ENCODE data around the gene PDZD7.

The PDZD7 gene

DNA sequence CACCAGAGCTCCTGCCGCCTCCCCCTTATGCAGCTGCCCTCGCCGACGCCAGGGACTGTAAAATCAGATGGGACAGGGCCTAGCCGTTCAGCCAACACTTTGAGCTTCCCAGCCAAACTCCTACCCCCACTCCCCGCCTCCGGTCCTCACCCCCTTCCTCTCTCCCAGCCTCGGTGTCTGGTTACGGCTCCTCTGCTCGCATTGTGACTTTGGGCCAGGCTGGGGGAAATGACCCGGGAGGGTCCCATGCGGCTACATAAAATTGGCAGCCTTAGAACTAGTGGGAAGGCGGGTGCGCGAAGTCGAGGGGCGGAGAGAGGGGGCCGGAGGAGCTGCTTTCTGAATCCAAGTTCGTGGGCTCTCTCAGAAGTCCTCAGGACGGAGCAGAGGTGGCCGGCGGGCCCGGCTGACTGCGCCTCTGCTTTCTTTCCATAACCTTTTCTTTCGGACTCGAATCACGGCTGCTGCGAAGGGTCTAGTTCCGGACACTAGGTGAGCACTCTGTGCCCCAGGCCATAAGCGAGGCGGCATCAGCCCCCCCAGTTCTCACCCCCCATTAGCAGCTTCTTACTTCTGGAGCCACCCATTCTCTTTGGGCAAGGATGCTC lies 30.8 kb upstream of the PDZD7 start, which contains the start of gene KAZALD1:
Gene KAZALD1, plus strand, starts transcription at position 366 of the 608 bp plus-strand sequence. CDS start 604 bp downstream, outside the sequence.
- DNase-seq (ENCODE audit: low read depth in 2 of 2): no peak

- DNase-seq (ENCODE audit: low read depth in 2 of 2): peak; percentile 80 to 83
These were observed 30.2 kb upstream of the PDZD7 start for GRCh38 chr10:101060951-101061623.

DNA sequence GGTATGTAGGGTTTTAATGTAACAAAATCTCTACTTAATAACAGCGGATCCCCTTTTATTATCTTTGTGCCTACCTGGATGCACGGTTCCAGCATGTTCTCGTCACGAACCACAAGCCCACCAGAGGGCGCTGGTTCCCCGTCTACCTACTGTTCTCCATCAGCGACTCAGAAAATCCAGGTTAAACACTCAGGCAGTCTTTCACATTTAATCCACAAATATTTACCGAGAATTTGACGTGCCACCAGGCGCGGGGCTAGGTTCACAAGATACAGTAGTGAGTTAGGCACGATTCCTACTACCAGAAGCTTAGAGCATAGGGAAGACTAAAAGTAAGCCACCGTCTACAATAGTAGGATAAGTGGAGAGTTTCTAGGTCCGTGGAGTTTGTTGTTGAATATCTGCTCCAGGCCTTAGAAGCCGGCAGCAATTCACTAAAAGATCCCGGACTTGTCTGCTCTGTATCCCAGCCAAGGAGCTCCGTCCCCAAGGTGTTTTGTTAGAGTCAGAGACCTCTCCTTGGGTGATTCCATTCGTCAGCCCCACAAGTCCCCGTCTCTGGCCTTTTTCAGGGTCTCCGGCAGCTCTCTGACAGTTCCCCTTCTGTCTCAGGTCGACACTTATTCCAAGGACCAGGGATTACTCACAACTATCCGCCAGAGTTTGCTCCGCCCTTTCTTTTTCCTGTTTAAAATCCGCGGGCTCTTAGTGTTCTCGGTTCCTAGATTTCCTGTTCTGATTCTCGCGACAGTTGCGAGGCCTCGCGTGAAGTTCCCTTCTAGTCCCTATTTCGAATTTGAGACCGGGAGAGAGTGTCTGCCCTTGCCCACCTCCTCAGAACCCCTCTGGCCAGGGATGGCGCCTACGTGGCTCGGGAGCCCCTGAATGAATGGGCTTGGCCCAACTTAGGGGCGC lies 29.4 kb upstream of the PDZD7 start:
- peak; percentile 72 to 87 for DNase-seq (ENCODE audit: low read depth in 2 of 2)

- DNase-seq (ENCODE audit: low read depth in 2 of 2): no peak
These were observed 25.6 kb upstream of the PDZD7 start for GRCh38 chr10:101056365-101057151.

GRCh38 chr10:101055411-101055810 lies 24.5 kb upstream of the PDZD7 start:
- no peak for DNase-seq (ENCODE audit: low read depth in 2 of 2)

DNA sequence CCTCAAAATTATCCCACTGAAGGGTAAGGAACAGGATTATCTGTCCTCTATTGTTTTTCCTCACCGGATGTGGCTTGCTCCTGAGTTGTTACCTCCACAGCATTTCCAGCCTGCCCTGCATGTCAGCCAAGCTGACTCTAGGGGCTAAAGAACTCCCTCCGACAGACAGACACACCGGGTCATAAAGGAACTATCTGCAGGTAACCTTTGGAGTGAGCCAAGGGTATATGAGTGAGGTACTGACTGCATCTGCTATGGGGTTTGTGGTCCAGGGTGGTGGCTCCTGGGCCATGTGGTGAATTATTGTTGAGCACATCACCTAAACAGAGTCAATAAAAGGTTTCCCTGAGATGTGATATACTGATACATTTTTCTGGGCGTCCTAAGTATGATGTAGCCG lies 23.9 kb upstream of the PDZD7 start:
- no peak for DNase-seq (ENCODE audit: low read depth in 2 of 2)

DNA sequence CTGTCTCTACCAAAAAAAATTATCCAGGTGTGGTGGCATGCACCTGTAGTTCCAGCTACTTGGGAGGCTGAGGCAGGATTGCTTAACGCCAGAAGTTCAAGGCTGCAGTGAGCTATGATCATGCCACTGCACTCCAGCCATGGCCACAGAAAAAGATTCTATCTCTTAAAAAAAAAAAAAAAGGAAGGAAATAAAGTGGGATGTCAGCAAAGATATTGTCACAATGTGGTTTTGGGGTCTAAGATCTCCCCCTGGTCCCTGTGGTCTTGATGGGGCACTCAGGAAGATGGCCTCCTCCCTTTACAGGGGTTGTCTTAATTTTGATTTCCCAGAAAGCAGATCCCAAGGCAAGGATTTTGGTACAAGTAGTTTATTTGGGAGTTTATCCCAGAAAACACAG lies 23.4 kb upstream of the PDZD7 start:
- DNase-seq (ENCODE audit: low read depth in 2 of 2): no peak

- DNase-seq (ENCODE audit: low read depth in 2 of 2): no peak
These were observed 22.6 kb upstream of the PDZD7 start for GRCh38 chr10:101053516-101053915.

DNA sequence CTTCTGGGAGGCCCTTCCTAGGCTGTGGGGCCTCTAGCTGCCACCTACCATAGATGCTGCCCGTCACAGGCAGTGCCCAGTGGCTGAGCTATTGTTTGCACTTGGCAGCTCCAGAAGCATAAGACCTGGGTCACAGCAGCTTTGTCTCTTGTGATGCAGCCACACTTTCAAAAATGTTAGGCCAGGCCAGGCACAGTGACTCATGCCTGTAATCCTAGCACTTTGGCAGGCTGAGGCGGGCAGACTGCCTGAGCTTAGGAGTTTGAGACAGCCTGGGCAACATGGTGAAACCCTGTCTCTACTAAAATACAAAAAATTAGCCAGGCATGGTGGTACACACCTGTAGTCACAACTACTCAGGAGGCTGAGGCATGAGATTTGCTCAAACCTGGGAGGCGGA lies 21.4 kb upstream of the PDZD7 start:
- DNase-seq (ENCODE audit: low read depth in 2 of 2): no peak

DNA sequence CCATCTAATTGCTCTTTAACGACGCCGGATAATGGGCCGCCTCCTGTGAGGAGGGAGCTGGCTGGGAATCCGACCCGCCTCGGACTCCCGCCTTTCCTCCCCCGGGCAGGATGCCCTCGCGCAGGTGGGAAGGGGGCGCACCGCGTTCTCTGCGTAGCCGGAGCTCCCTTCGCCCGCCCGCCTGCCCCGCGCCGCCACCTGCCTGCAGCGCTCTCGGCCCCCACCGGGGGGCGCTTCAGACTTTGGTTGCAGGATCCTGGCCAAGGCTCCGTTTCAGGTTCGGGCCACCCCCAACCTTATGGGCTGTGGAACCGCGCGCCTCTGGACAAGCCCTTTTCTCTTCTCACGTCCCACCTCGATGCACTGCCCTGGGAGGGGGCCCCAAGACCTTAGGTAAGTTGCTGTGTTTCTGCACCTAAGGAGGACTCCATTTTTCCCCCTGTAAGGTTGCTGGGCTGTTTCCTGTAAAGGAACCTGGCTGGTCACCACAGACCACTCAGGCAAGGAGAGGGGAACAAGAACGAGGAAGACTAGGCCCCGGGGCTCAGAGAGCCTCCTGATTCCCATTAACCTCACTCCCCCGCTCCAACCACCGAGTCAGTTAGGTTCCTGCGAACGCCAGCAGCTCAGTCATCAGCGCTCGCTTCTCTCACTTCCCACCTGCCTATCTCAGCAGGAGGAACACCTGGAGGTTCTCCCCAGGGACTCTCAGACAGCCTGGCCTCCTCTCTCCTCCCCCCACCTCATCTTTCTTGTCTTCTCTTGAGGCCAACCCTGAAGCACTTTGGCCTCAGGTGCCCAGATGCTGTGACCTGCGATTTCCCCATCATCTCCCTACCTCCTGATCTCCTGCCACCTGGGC lies 19.5 kb upstream of the PDZD7 start:
- DNase-seq (ENCODE audit: low read depth in 2 of 2): peak in 1 of 2 donors; percentile 74

DNA sequence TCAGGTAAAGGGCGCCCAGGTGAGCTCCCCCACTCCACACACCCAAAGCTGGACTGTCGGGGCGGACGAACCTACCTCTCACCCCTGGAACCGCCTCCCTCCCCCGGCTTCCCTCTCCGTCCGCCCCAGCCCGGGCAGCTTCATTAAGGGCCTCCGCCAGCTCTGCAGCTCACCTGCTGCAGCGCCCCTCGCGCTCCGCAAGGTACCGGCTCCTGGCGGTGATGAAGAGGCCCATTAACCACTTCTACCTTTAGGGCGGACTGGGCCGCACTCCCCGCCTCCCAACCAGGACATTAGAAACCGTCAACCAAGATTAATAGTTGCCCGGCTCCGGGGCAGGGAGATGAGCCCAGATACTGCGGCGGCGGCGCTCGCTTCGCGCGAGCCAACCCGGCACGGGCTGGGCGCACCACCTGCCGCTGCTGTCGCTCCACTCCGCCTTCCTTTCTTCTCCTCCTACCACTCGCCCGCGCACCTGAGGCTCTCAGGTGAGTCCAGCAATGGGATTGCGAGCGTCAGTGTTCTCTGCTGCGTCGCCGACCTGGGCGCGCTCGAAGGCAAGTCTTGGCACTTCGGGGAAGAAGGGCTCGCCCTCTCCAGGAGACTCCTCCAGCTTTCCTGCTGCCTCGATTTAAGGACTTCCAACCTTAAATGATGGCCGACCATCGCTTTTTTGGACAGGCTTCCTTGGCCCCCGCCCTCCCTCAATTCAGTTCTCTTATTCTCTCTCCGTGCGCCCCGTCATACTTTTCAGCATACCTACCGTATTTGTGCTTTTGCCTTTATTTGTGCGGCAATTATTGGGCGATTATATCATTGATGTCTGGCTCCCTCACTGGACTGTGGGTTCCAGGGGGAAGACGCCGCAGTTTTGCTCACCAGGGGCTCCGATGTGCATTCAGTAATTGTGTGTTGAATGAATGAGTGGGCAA lies 17.3 kb upstream of the PDZD7 start:
- DNase-seq (ENCODE audit: low read depth in 2 of 2): no peak

DNA sequence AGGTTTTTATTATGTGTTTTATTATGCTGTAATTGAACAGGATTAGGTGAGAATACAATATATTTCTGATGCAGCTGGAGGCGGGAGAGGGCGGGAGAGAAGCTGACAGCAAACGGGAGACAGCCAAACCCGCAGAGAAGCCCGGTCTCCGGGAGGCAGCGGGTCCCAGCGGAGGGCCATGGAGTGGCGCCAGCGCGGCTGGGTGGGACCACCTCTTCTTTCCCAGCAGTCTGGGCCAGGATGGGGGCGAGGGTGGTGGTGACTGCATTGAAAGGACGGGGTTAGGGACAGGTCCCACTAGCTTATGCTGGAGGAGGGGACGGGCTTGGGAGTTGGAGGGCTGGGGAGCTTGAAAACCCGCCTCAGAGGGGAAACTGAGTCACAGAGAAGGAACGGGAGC lies 16.3 kb upstream of the PDZD7 start:
- DNase-seq (ENCODE audit: low read depth in 2 of 2): no peak

GRCh38 chr10:101046332-101047238 lies 15.7 kb upstream of the PDZD7 start:
- DNase-seq (ENCODE audit: low read depth in 2 of 2): no peak

DNA sequence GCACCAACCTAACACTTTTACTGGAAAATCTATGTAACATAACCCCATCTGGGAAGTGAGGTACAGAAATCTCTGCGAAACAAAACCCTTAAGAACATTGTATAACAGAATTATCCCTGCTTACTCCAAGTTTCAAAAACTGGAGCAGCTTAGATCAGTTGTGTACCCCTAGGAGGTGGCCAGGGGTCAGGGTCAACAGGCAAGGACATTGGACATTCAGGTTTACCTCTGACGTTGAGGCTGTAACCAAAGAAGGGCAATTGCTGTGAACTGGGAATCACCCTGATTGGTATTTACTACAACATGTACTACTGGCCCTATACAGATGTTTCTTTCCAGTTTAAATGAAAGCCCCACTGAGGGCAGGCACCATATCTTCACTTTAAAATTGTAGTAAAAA lies 13.2 kb upstream of the PDZD7 start:
- DNase-seq (ENCODE audit: low read depth in 2 of 2): no peak

DNA sequence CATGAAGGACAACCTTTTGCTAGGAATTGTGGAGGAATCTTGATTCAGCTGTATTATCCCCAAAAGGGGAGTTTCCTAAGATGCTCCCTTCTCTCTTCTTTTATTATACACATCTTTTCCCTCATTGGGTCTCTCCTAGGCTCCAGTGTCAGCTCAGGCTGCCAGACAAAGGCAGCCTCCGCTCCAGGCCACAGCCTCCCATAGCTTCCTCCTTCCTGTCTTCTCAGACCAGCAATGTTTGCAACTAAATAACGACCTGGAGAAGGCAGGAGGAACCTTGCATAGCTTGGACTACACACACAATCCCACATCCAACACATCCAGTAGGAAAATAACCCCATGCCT lies 12.4 kb upstream of the PDZD7 start:
- DNase-seq (ENCODE audit: low read depth in 2 of 2): no peak

DNA sequence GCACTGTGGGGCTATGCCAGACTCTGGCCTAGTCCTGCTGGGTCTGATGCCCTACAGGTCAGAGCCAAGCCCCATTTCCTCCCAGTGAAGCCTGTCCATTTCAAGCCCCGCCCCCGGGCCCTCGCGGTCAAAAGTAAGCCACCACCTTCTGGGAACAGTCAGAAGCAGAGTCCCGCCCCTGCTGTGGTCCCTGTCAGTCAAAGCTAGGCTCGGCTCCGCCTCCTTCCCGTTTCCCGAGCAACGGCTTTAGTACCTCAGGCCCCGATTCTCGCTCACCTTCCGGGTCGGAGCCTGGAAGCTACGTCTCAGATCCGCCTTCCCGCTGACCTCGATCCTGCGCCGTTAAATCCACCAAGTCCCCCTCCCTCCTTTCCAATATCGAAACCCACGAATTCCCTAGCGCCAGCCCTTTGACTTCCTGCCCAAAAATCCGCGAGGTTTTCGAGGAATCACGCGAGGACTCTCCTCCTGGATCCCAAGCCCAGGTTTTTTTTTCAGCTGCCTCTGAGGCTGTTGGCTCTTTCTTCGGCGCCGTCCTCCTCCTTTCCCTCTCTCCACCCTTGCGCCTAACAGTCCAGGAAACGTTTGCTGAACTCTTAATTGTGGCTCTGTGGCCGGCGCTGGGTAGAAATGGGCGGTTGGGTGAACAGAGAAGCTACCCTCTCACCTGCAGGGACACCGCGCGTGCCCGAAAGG lies 11.9 kb upstream of the PDZD7 start:
- DNase-seq (ENCODE audit: low read depth in 2 of 2): peak; percentile 80 to 89

GRCh38 chr10:101042118-101042517 lies 11.2 kb upstream of the PDZD7 start:
- DNase-seq (ENCODE audit: low read depth in 2 of 2): no peak

GRCh38 chr10:101041252-101041761 lies 10.4 kb upstream of the PDZD7 start:
- DNase-seq (ENCODE audit: low read depth in 2 of 2): peak in 1 of 2 donors; percentile 63
